IPS-15b (cell line): Measurements from ENCODE around the gene CD44.

Experiments used
- H3K27me3 ChIP-seq: one replicate; pipeline ENCODE4 v1.6.1; 2013; ENCODE audit warnings: low read length; ENCODE audit not compliant: control insufficient read depth, insufficient read depth
- H3K36me3 ChIP-seq: one replicate; pipeline ENCODE4 v1.6.1; 2013; ENCODE audit warnings: low read length; ENCODE audit not compliant: control insufficient read depth, insufficient read depth
- H3K4me1 ChIP-seq: one replicate; pipeline ENCODE4 v1.6.1; 2013; ENCODE audit warnings: mild to moderate bottlenecking, low read length; ENCODE audit not compliant: control insufficient read depth, insufficient read depth
- H3K4me3 ChIP-seq: one replicate; pipeline ENCODE4 v1.5.1; 2013; ENCODE audit warnings: low read depth, low read length
- H3K9ac ChIP-seq: one replicate; pipeline ENCODE4 v1.6.1; 2013; ENCODE audit warnings: low read depth, mild to moderate bottlenecking, low read length
- H3K9me3 ChIP-seq: one replicate; pipeline ENCODE4 v1.6.1; 2013; ENCODE audit warnings: mild to moderate bottlenecking, low read length; ENCODE audit not compliant: control insufficient read depth, insufficient read depth

Gene CD44

GRCh38 chr11:35247863-35248262, 108.9 kb downstream of the CD44 start:
- no peaks in the 10 kb centered on the region for H3K27me3 ChIP-seq
- no peaks in the 10 kb centered on the region for H3K4me1 ChIP-seq
- H3K9ac ChIP-seq = no peak overlapping the region
- H3K9me3 ChIP-seq = peaks cover 3% of the 10 kb centered on the region
- no peak overlapping the region for H3K4me3 ChIP-seq
- no peaks in the 10 kb centered on the region for H3K36me3 ChIP-seq

GRCh38 chr11:35248558-35249323, 109.8 kb downstream of the CD44 start:
- H3K9ac ChIP-seq = no peak overlapping the region
- no peaks in the 10 kb centered on the region for H3K27me3 ChIP-seq
- no peaks in the 10 kb centered on the region for H3K4me1 ChIP-seq
- no peak overlapping the region for H3K4me3 ChIP-seq
- no peaks in the 10 kb centered on the region for H3K36me3 ChIP-seq
- peaks cover 3% of the 10 kb centered on the region for H3K9me3 ChIP-seq

- Histone ChIP-seq H3K4me1 (no peaks in the 10 kb centered on the region), H3K9ac (no peak overlapping the region), H3K36me3 (no peaks in the 10 kb centered on the region), H3K4me3 (no peak overlapping the region), H3K27me3 (no peaks in the 10 kb centered on the region), H3K9me3 (peaks cover 3% of the 10 kb centered on the region)
Observed at GRCh38 chr11:35250192-35250591, 111.2 kb downstream of the CD44 start.

GRCh38 chr11:35250621-35251020, 111.7 kb downstream of the CD44 start:
- Histone ChIP-seq H3K9ac (no peak overlapping the region), H3K27me3 (no peaks in the 10 kb centered on the region), H3K36me3 (no peaks in the 10 kb centered on the region), H3K4me3 (no peak overlapping the region), H3K4me1 (no peaks in the 10 kb centered on the region), H3K9me3 (peaks cover 3% of the 10 kb centered on the region)

- no peaks in the 10 kb centered on the region for H3K27me3 ChIP-seq
- H3K4me3 ChIP-seq = no peak overlapping the region
- no peak overlapping the region for H3K9ac ChIP-seq
- H3K9me3 ChIP-seq = peaks cover 3% of the 10 kb centered on the region
- H3K4me1 ChIP-seq = no peaks in the 10 kb centered on the region
- H3K36me3 ChIP-seq = no peaks in the 10 kb centered on the region
Observed at GRCh38 chr11:35253237-35253636, 114.3 kb downstream of the CD44 start.

GRCh38 chr11:35255514-35255913, 116.5 kb downstream of the CD44 start:
- Histone ChIP-seq H3K4me3 (no peak overlapping the region), H3K9me3 (no peaks in the 10 kb centered on the region), H3K36me3 (no peaks in the 10 kb centered on the region), H3K4me1 (no peaks in the 10 kb centered on the region), H3K9ac (no peak overlapping the region), H3K27me3 (no peaks in the 10 kb centered on the region)

GRCh38 chr11:35256296-35256695, 117.3 kb downstream of the CD44 start:
- Histone ChIP-seq H3K27me3 (no peaks in the 10 kb centered on the region), H3K4me1 (no peaks in the 10 kb centered on the region), H3K9me3 (no peaks in the 10 kb centered on the region)

GRCh38 chr11:35257281-35257680, 118.3 kb downstream of the CD44 start:
- H3K36me3 ChIP-seq = no peaks in the 10 kb centered on the region
- no peaks in the 10 kb centered on the region for H3K4me1 ChIP-seq
- H3K9ac ChIP-seq = no peak overlapping the region
- H3K4me3 ChIP-seq = no peak overlapping the region
- H3K9me3 ChIP-seq = no peaks in the 10 kb centered on the region
- no peaks in the 10 kb centered on the region for H3K27me3 ChIP-seq

More at GRCh38 chr11:35256296-35256695, 117.3 kb downstream of the CD44 start:
- Histone ChIP-seq H3K36me3 (no peaks in the 10 kb centered on the region), H3K4me3 (no peak overlapping the region), H3K9ac (no peak overlapping the region)

GRCh38 chr11:35259529-35259928, 120.6 kb downstream of the CD44 start:
- H3K9me3 ChIP-seq = no peaks in the 10 kb centered on the region
- no peaks in the 10 kb centered on the region for H3K36me3 ChIP-seq
- no peaks in the 10 kb centered on the region for H3K27me3 ChIP-seq
- no peak overlapping the region for H3K4me3 ChIP-seq
- H3K4me1 ChIP-seq = no peaks in the 10 kb centered on the region
- H3K9ac ChIP-seq = no peak overlapping the region

GRCh38 chr11:35260342-35260985, 121.5 kb downstream of the CD44 start:
- Histone ChIP-seq H3K36me3 (no peaks in the 10 kb centered on the region), H3K9me3 (no peaks in the 10 kb centered on the region), H3K4me3 (no peak overlapping the region), H3K4me1 (no peaks in the 10 kb centered on the region), H3K27me3 (no peaks in the 10 kb centered on the region), H3K9ac (no peak overlapping the region)

GRCh38 chr11:35261197-35261596, 122.2 kb downstream of the CD44 start:
- Histone ChIP-seq H3K4me1 (no peaks in the 10 kb centered on the region), H3K4me3 (no peak overlapping the region), H3K36me3 (no peaks in the 10 kb centered on the region), H3K27me3 (no peaks in the 10 kb centered on the region), H3K9me3 (no peaks in the 10 kb centered on the region), H3K9ac (no peak overlapping the region)

GRCh38 chr11:35262056-35262455, 123.1 kb downstream of the CD44 start:
- Histone ChIP-seq H3K4me1 (no peaks in the 10 kb centered on the region), H3K27me3 (no peaks in the 10 kb centered on the region), H3K4me3 (no peak overlapping the region), H3K36me3 (no peaks in the 10 kb centered on the region), H3K9ac (no peak overlapping the region), H3K9me3 (no peaks in the 10 kb centered on the region)
